Ectodermal cell (in vitro differentiated cells): ENCODE data around the gene SLAMF6.
"Not testable (repeated sequence)": the region's sequence is repeated elsewhere in the genome, so short reads cannot be mapped to it uniquely, and the experiment has no call there.

Experiments used
- H3K27ac ChIP-seq: 2 replicates; pipeline ENCODE4 v1.7.0; 2013; ENCODE audit warnings: mild to moderate bottlenecking, low read depth, low read length; ENCODE audit not compliant: insufficient read depth, poor library complexity, severe bottlenecking
- H3K27me3 ChIP-seq: 2 replicates; pipeline ENCODE4 v1.7.0; 2013; ENCODE audit warnings: mild to moderate bottlenecking, low read length; ENCODE audit not compliant: insufficient read depth, control insufficient read depth, poor library complexity, severe bottlenecking
- H3K36me3 ChIP-seq: one replicate; pipeline ENCODE4 v1.7.0; 2013; ENCODE audit warnings: low read length; ENCODE audit not compliant: control insufficient read depth, insufficient read depth
- H3K4me1 ChIP-seq: one replicate; pipeline ENCODE4 v1.7.0; 2013; ENCODE audit warnings: low read length; ENCODE audit not compliant: control insufficient read depth, insufficient read depth
- H3K4me3 ChIP-seq: 2 replicates; pipeline ENCODE4 v1.7.0; 2013; ENCODE audit warnings: low read depth, low read length, control low read depth; ENCODE audit not compliant: insufficient read depth
- H3K9me3 ChIP-seq: 2 replicates; pipeline ENCODE4 v1.7.0; 2013; ENCODE audit warnings: mild to moderate bottlenecking, low read length, moderate library complexity; ENCODE audit not compliant: control insufficient read depth
- WGBS, 2 experiments: methylation state at CpG; one replicate each; pipeline ENCODE4 v1.1.7; 2013; ENCODE audit warnings: missing lambda C conversion rate in 2 of 2; 5-methylcytosine and 5-hydroxymethylcytosine counted together

The SLAMF6 gene

GRCh38 chr1:160559437-160559836 is 36.4 kb upstream of the SLAMF6 start:
- not testable (repeated sequence) for H3K36me3 ChIP-seq, H3K27me3 ChIP-seq, H3K4me3 ChIP-seq, H3K9me3 ChIP-seq, H3K4me1 ChIP-seq, H3K27ac ChIP-seq
- WGBS, 2 experiments: 92 to 93% methylated on average over 3 of the region's 3 CpGs

- Histone ChIP-seq H3K4me3 (no peak overlapping the region), H3K36me3 (no peaks in the 10 kb centered on the region), H3K27me3 (no peaks in the 10 kb centered on the region), H3K9me3 (no peaks in the 10 kb centered on the region), H3K4me1 (no peaks in the 10 kb centered on the region), H3K27ac (no peak overlapping the region)
- WGBS, 2 experiments: 93% methylated on average over 4 of the region's 4 CpGs
Observed at GRCh38 chr1:160558660-160559380, 35.8 kb upstream of the SLAMF6 start.

GRCh38 chr1:160553778-160554177 is 30.7 kb upstream of the SLAMF6 start:
- Histone ChIP-seq H3K4me3 (no peak overlapping the region), H3K4me1 (no peaks in the 10 kb centered on the region), H3K36me3 (no peaks in the 10 kb centered on the region), H3K27me3 (no peaks in the 10 kb centered on the region), H3K9me3 (no peaks in the 10 kb centered on the region), H3K27ac (no peak overlapping the region)
- WGBS, 2 experiments: 90 to 92% methylated on average over 4 of the region's 4 CpGs

- Histone ChIP-seq H3K9me3 (no peaks in the 10 kb centered on the region), H3K4me1 (no peaks in the 10 kb centered on the region)
- WGBS, 2 experiments: 84 to 88% methylated on average over 2 of the region's 2 CpGs
Observed at GRCh38 chr1:160552425-160552824, 29.4 kb upstream of the SLAMF6 start.

GRCh38 chr1:160550572-160551034 is 27.5 kb upstream of the SLAMF6 start:
- no peaks in the 10 kb centered on the region for H3K36me3 ChIP-seq
- WGBS, 2 experiments: 83 to 84% methylated on average over 6 of the region's 6 CpGs

More at GRCh38 chr1:160552425-160552824, 29.4 kb upstream of the SLAMF6 start:
- no peaks in the 10 kb centered on the region for H3K27me3 ChIP-seq
- no peak overlapping the region for H3K27ac ChIP-seq
- H3K4me3 ChIP-seq: no peak overlapping the region
- no peaks in the 10 kb centered on the region for H3K36me3 ChIP-seq

GRCh38 chr1:160549665-160550006 is 26.6 kb upstream of the SLAMF6 start:
- H3K27ac ChIP-seq: no peak overlapping the region
- no peaks in the 10 kb centered on the region for H3K27me3 ChIP-seq
- no peaks in the 10 kb centered on the region for H3K9me3 ChIP-seq
- H3K36me3 ChIP-seq: no peaks in the 10 kb centered on the region
- no peak overlapping the region for H3K4me3 ChIP-seq
- WGBS, 2 experiments: 77 to 81% methylated on average over 3 of the region's 3 CpGs
- H3K4me1 ChIP-seq: no peaks in the 10 kb centered on the region

More at GRCh38 chr1:160550572-160551034, 27.5 kb upstream of the SLAMF6 start:
- H3K27me3 ChIP-seq: no peaks in the 10 kb centered on the region
- no peaks in the 10 kb centered on the region for H3K4me1 ChIP-seq
- no peak overlapping the region for H3K27ac ChIP-seq
- no peak overlapping the region for H3K4me3 ChIP-seq
- no peaks in the 10 kb centered on the region for H3K9me3 ChIP-seq

GRCh38 chr1:160548960-160549664 is 26.1 kb upstream of the SLAMF6 start:
- H3K4me1 ChIP-seq: no peaks in the 10 kb centered on the region
- no peaks in the 10 kb centered on the region for H3K27me3 ChIP-seq
- 89 to 90% methylated on average over 5 of the region's 5 CpGs for WGBS, 2 experiments
- no peak overlapping the region for H3K27ac ChIP-seq
- no peaks in the 10 kb centered on the region for H3K36me3 ChIP-seq
- H3K4me3 ChIP-seq: no peak overlapping the region
- H3K9me3 ChIP-seq: no peaks in the 10 kb centered on the region

GRCh38 chr1:160548183-160548582 is 25.1 kb upstream of the SLAMF6 start:
- Histone ChIP-seq H3K27ac (no peak overlapping the region), H3K4me1 (no peaks in the 10 kb centered on the region), H3K36me3 (no peaks in the 10 kb centered on the region), H3K9me3 (no peaks in the 10 kb centered on the region), H3K27me3 (no peaks in the 10 kb centered on the region), H3K4me3 (no peak overlapping the region)
- WGBS, 2 experiments: 86% methylated on average over 3 of the region's 3 CpGs

GRCh38 chr1:160547422-160547821 is 24.4 kb upstream of the SLAMF6 start:
- Histone ChIP-seq H3K27me3 (no peaks in the 10 kb centered on the region), H3K4me1 (no peaks in the 10 kb centered on the region), H3K36me3 (no peaks in the 10 kb centered on the region), H3K27ac (no peak overlapping the region), H3K4me3 (no peak overlapping the region), H3K9me3 (no peaks in the 10 kb centered on the region)
- WGBS, 2 experiments: 95% methylated on average over 4 of the region's 4 CpGs

- Histone ChIP-seq H3K27ac (no peak overlapping the region), H3K4me1 (no peaks in the 10 kb centered on the region), H3K9me3 (no peaks in the 10 kb centered on the region), H3K27me3 (no peaks in the 10 kb centered on the region), H3K4me3 (no peak overlapping the region), H3K36me3 (no peaks in the 10 kb centered on the region)
- 100% methylated on average over 2 of the region's 2 CpGs for WGBS, 2 experiments
Observed at GRCh38 chr1:160546942-160547341, 23.9 kb upstream of the SLAMF6 start.
